ENCODE results near the gene PHETA1.

DNA sequence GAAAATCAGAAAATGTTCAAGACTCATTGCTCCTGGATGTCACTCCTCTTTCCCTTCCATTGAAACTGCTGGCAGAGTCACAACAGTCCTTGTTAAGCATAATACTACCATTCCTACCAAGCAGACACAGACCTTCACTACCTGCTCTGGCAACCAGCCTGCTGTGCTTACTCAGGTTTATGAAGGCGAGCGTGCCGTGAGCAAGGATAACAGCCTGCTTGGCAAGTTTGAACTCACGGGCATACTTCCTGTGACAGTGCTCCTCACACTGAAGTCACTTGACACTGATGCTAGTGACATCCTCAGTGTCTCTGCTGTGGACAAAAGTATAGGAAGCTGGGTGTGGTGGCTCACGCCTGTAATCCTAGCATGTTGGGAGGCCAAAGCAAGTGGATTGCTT lies 15.7 kb upstream of the PHETA1 start:
- TF ChIP-seq, protein P1, sequence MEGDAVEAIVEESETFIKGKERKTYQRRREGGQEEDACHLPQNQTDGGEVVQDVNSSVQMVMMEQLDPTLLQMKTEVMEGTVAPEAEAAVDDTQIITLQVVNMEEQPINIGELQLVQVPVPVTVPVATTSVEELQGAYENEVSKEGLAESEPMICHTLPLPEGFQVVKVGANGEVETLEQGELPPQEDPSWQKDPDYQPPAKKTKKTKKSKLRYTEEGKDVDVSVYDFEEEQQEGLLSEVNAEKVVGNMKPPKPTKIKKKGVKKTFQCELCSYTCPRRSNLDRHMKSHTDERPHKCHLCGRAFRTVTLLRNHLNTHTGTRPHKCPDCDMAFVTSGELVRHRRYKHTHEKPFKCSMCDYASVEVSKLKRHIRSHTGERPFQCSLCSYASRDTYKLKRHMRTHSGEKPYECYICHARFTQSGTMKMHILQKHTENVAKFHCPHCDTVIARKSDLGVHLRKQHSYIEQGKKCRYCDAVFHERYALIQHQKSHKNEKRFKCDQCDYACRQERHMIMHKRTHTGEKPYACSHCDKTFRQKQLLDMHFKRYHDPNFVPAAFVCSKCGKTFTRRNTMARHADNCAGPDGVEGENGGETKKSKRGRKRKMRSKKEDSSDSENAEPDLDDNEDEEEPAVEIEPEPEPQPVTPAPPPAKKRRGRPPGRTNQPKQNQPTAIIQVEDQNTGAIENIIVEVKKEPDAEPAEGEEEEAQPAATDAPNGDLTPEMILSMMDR (IDR thresholded peaks at IDR 0.05), result no peak
- TF ChIP-seq POLR2A (IDR thresholded peaks at IDR 0.05) (no peak), POLR2AphosphoS5 (IDR thresholded peaks at IDR 0.05) (no peak)
